Fibroblast of pulmonary artery (primary cell): ENCODE measurements around the gene C19orf85.

Source experiments
- DNase-seq: peaks from one replicate; pipeline ENCODE4 v3.0.0-alpha.2; 2010; ENCODE audit warnings: low read depth
- H3K4me3 ChIP-seq: replicated peaks from 2 replicates; pipeline ENCODE4 v1.5.1; 2011; ENCODE audit warnings: low read depth, mild to moderate bottlenecking, control low read depth, low read length, moderate library complexity
- TF ChIP-seq, protein P1 (sequence below): IDR thresholded peaks from 2 replicates; pipeline ENCODE4 v1.5.1; 2011; ENCODE audit warnings: mild to moderate bottlenecking, control low read depth, low read length, inconsistent platforms; ENCODE audit errors: missing control alignments

C19orf85 gene

DNA sequence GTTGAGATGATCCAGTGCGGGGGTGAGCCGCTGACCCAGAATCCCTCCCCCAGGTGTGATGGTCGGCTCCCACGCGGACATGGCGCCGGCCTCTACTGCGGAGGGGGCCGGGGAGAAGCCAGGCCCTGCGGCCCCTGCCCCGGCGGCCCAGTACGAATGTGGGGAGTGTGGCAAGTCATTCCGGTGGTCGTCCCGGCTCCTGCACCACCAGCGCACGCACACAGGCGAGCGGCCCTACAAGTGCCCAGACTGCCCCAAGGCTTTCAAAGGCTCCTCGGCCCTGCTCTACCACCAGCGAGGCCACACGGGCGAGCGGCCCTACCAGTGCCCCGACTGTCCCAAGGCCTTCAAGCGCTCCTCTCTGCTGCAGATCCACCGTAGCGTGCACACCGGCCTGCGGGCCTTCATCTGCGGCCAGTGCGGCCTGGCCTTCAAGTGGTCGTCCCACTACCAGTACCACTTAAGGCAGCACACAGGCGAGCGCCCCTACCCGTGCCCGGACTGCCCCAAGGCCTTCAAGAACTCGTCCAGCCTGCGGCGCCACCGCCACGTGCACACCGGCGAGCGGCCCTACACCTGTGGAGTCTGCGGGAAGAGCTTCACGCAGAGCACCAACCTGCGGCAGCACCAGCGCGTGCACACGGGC is 16.7 kb upstream of the C19orf85 start:
- H3K4me3 ChIP-seq = no peak overlapping the region
- TF ChIP-seq, protein P1, sequence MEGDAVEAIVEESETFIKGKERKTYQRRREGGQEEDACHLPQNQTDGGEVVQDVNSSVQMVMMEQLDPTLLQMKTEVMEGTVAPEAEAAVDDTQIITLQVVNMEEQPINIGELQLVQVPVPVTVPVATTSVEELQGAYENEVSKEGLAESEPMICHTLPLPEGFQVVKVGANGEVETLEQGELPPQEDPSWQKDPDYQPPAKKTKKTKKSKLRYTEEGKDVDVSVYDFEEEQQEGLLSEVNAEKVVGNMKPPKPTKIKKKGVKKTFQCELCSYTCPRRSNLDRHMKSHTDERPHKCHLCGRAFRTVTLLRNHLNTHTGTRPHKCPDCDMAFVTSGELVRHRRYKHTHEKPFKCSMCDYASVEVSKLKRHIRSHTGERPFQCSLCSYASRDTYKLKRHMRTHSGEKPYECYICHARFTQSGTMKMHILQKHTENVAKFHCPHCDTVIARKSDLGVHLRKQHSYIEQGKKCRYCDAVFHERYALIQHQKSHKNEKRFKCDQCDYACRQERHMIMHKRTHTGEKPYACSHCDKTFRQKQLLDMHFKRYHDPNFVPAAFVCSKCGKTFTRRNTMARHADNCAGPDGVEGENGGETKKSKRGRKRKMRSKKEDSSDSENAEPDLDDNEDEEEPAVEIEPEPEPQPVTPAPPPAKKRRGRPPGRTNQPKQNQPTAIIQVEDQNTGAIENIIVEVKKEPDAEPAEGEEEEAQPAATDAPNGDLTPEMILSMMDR = no peak
- no peak for DNase-seq

DNA sequence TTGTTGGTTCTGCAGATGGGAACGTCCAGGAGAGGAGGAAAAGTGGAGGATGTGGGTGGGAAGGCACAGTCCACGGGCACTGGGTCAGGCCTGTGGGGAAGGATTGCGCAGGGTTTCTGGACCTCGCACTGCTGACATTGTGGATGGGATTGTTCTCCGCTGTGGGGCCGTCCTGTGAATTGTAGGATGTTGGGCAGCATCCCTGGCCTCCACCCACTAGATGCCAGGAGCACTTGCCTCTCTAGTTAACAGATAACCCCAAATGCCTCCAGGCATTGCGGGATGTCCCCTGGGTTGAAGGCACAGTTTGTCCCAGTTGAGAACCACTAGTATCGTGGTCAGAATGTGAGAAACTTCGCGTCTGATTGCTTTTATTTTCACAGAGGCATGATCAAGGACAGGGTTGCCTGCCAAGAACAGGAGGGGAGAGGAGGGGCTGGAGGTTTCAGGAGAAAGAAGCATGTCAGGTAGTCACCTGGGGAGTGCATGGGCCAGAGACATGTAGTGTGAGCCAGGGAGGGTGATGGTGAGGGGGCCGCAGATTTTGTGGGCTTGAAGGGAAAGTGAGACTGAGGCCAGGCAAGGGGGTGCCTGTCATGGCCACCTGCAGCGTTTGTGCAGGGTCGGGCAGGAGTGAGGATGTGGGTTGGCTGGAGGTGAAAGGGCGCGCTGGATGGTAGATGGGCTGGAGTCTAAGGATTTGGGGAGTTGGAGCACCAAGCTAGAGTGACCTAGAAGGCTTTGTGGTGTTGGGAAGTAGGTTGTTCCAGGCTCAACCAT is 15.1 kb upstream of the C19orf85 start:
- DNase-seq = no peak
- TF ChIP-seq, protein P1 = no peak
- H3K4me3 ChIP-seq = no peak overlapping the region

DNA sequence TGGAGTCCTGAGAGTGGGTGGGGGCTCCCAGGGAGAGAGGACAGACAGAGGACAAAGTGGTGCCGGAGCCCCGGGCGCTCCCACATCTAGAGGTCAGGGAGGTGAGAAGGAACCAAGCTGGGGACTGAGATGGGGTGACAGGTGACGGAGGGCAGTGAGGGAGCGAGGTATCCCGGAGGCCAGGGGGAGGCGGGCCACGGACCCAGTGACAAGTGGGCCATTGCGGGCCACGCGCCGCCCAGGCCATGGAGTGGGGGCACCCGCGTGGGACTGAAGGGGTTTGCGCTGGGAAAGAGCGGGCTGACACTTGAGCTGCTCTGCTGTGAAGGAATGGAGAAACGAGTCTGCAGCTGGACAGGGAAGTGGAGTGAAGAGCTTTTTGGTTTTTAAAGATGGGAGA is 14.5 kb upstream of the C19orf85 start:
- no peak overlapping the region for H3K4me3 ChIP-seq
- DNase-seq = no peak
- TF ChIP-seq, protein P1 = no peak

DNA sequence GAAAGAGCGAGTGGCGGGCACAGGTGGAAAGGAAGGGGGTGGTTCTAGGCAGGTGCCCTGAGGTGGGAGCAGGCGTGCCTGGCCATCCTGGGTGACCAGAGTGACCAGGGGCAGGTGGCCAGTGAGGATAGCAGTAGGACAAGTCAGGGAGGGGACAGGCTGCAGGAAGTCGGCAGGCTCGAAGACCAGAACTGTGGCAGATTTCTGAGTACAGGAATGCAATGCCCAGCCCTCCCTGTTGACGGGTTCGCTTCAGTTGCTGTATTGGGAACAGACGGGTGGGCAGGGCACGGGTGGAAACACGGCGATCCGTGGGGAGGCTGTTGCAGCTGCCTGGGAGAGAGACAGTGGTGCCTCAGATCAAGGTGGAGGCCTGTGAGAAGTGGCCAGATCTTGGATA is 13.8 kb upstream of the C19orf85 start:
- TF ChIP-seq, protein P1 = no peak
- no peak for DNase-seq
- H3K4me3 ChIP-seq = no peak overlapping the region

DNA sequence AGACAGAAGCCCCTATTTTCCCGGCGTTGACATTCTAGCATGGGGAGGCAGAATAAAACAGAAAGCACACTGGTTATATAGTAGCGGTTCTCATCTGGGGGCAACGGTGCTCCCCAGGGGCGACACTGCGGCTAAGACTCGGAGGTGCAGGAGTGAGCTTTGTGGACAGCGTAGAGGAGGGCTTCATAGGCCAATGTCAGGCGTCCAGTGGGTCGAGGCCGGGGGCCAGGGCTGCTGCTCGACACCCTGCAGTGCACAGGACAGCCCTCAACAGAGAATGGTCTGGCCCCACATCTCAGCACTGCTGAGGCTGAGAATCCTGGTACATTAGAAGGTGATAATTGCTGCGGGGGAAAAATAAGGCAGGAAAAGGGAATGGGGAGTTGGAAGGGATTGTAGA is 13.4 kb upstream of the C19orf85 start:
- DNase-seq = no peak
- TF ChIP-seq, protein P1 = no peak
- H3K4me3 ChIP-seq = peak overlapping the region; percentile 79

DNA sequence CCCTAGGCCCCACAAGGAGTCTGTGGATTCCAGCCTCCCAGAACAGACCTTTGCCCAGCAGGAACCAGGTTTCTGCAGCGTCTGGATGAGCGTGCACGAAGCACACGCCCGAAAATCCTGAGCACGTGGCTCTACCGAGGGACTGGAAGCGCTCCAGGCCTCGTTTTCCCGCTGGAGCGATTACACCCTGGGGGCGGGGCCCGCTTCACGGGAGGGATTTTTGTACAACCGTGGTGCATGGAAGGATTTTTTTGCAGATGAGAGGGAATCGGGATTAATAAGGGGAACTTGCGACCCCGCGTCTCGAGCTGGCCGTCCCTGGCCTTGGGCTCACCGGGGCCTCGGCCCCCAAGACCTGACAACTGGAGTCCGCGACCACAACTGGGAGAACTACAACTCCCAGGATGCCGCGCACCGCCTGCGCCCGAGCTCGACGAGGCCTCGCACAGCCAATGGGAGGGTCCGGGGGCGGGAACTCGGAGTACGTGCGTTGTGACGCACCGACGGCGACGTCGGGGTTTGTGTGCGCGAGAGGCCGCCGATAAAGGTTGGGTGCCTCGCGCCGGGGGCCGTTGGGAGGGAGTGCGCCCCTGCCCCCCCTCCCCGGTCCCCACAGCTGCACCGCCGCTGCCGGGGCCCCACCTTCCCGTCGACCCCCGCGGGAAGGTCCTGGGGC is 11.7 kb upstream of the C19orf85 start, which contains the start of gene ZNF628:
TSS of gene ZNF628 (plus strand) at position 518 of the 676 bp plus-strand sequence. CDS start 3,294 bp downstream, outside the sequence.
- TF ChIP-seq, protein P1 = no peak
- peak; percentile 99 for DNase-seq
- peak within 1 kb of the TSS; percentile 79 for H3K4me3 ChIP-seq
